ENCODE measurements around the gene EPHA8.

Gene EPHA8

GRCh38 chr1:22540337-22540736 lies 23.0 kb upstream of the EPHA8 start:
- TF ChIP-seq EZH2 (optimal IDR thresholded peaks at IDR 0.05; ENCODE audit: low read depth, low read length) (no peak), EZH2phosphoT487 (IDR thresholded peaks at IDR 0.05; ENCODE audit: low read length) (no peak)
- TF ChIP-seq, protein P1, sequence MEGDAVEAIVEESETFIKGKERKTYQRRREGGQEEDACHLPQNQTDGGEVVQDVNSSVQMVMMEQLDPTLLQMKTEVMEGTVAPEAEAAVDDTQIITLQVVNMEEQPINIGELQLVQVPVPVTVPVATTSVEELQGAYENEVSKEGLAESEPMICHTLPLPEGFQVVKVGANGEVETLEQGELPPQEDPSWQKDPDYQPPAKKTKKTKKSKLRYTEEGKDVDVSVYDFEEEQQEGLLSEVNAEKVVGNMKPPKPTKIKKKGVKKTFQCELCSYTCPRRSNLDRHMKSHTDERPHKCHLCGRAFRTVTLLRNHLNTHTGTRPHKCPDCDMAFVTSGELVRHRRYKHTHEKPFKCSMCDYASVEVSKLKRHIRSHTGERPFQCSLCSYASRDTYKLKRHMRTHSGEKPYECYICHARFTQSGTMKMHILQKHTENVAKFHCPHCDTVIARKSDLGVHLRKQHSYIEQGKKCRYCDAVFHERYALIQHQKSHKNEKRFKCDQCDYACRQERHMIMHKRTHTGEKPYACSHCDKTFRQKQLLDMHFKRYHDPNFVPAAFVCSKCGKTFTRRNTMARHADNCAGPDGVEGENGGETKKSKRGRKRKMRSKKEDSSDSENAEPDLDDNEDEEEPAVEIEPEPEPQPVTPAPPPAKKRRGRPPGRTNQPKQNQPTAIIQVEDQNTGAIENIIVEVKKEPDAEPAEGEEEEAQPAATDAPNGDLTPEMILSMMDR (IDR thresholded peaks at IDR 0.05; ENCODE audit: low read length) = no peak
- no peak overlapping the region for H3K4me2 ChIP-seq (ENCODE audit: low read depth, low read length)
- no peaks in the 10 kb centered on the region for H3K4me1 ChIP-seq (ENCODE audit: low read length)
- DNase-seq = no peak
- no peaks in the 10 kb centered on the region for H3K9me3 ChIP-seq (replicated peaks; ENCODE audit: insufficient read depth, low read length)
- no peaks in the 10 kb centered on the region for H3K36me3 ChIP-seq (replicated peaks; ENCODE audit: insufficient read depth, low read length)
- H4K20me1 ChIP-seq (ENCODE audit: insufficient read depth, low read length) = no peaks in the 10 kb centered on the region
- no peaks in the 10 kb centered on the region for H3F3A ChIP-seq (ENCODE audit: insufficient read depth, low read length)
- no peak overlapping the region for H3K4me3 ChIP-seq (ENCODE audit: low read length)
- no peaks in the 10 kb centered on the region for H3K79me2 ChIP-seq (ENCODE audit: low read length)
- H3K27me3 ChIP-seq (replicated peaks; ENCODE audit: insufficient read depth, low read length) = peaks cover 8% of the 10 kb centered on the region
- H3K9me2 ChIP-seq (replicated peaks; ENCODE audit: insufficient read depth, low read length) = no peaks in the 10 kb centered on the region
- no peak overlapping the region for H3K27ac ChIP-seq (ENCODE audit: low read length)
- H2AFZ ChIP-seq (ENCODE audit: low read length) = no peak overlapping the region
- no peak overlapping the region for H3K9ac ChIP-seq (ENCODE audit: low read length)

DNA sequence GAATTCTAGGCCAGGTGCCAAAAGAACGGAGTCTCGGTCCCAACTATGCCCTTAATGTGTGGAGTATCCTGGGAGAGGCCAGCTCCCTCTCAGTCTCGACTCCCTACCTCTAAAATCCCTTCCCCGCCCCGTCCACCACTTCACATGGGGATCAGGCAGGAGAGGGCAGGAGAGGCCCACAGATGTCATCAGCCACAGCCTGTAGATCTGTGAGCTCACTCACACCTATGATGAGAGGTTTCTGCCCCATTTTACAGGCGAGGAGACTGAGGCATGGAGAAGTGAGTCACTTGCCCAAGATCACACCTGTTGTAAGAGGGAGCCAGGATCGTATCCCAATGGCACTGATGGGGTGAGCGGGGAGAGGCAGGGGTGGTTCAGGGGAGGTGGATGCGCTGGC lies 20.4 kb upstream of the EPHA8 start:
- H3K4me3 ChIP-seq (ENCODE audit: low read length) = no peak overlapping the region
- no peaks in the 10 kb centered on the region for H3K9me3 ChIP-seq (replicated peaks; ENCODE audit: insufficient read depth, low read length)
- H3K36me3 ChIP-seq (replicated peaks; ENCODE audit: insufficient read depth, low read length) = no peaks in the 10 kb centered on the region
- no peaks in the 10 kb centered on the region for H4K20me1 ChIP-seq (ENCODE audit: insufficient read depth, low read length)
- H3K9ac ChIP-seq (ENCODE audit: low read length) = no peak overlapping the region
- no peaks in the 10 kb centered on the region for H3K4me1 ChIP-seq (ENCODE audit: low read length)
- no peak for DNase-seq
- H2AFZ ChIP-seq (ENCODE audit: low read length) = no peak overlapping the region
- H3K4me2 ChIP-seq (ENCODE audit: low read depth, low read length) = no peak overlapping the region
- no peak overlapping the region for H3K27ac ChIP-seq (ENCODE audit: low read length)
- no peaks in the 10 kb centered on the region for H3F3A ChIP-seq (ENCODE audit: insufficient read depth, low read length)
- peaks cover 33% of the 10 kb centered on the region for H3K27me3 ChIP-seq (replicated peaks; ENCODE audit: insufficient read depth, low read length)
- no peaks in the 10 kb centered on the region for H3K79me2 ChIP-seq (ENCODE audit: low read length)
- no peaks in the 10 kb centered on the region for H3K9me2 ChIP-seq (replicated peaks; ENCODE audit: insufficient read depth, low read length)
- no peak for TF ChIP-seq EZH2phosphoT487 (IDR thresholded peaks at IDR 0.05; ENCODE audit: low read length)

DNA sequence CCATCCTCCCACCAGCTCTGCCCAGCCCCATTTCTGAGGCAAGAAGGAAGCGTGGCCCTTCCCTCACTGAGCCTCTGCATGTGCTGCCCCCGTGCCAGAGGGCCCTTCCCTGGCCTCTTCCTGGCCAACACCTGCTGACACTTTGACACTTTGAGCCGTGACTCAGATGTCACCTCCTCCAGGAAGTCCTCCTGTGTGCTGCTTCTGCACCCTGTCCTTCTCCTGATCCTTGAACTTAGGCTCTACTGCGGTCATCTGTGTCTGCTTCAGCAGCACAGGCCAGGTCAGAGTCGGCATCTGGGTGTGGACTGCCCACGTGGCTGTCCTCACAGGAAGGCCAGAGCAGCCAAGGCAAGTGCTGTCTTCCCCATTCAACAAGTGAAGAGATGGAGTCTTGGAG lies 19.6 kb upstream of the EPHA8 start:
- no peaks in the 10 kb centered on the region for H4K20me1 ChIP-seq (ENCODE audit: insufficient read depth, low read length)
- H2AFZ ChIP-seq (ENCODE audit: low read length) = no peak overlapping the region
- DNase-seq = no peak
- no peaks in the 10 kb centered on the region for H3K9me2 ChIP-seq (replicated peaks; ENCODE audit: insufficient read depth, low read length)
- TF ChIP-seq, protein P1 (IDR thresholded peaks at IDR 0.05; ENCODE audit: low read length) = no peak
- TF ChIP-seq EZH2 (optimal IDR thresholded peaks at IDR 0.05; ENCODE audit: low read depth, low read length) (no peak), EZH2phosphoT487 (IDR thresholded peaks at IDR 0.05; ENCODE audit: low read length) (no peak)
- H3K36me3 ChIP-seq (replicated peaks; ENCODE audit: insufficient read depth, low read length) = no peaks in the 10 kb centered on the region
- no peak overlapping the region for H3K9ac ChIP-seq (ENCODE audit: low read length)
- H3K79me2 ChIP-seq (ENCODE audit: low read length) = no peaks in the 10 kb centered on the region
- H3K27ac ChIP-seq (ENCODE audit: low read length) = no peak overlapping the region
- H3K9me3 ChIP-seq (replicated peaks; ENCODE audit: insufficient read depth, low read length) = no peaks in the 10 kb centered on the region
- H3K4me2 ChIP-seq (ENCODE audit: low read depth, low read length) = no peak overlapping the region
- H3K4me3 ChIP-seq (ENCODE audit: low read length) = no peak overlapping the region
- peaks cover 41% of the 10 kb centered on the region for H3K27me3 ChIP-seq (replicated peaks; ENCODE audit: insufficient read depth, low read length)
- H3F3A ChIP-seq (ENCODE audit: insufficient read depth, low read length) = no peaks in the 10 kb centered on the region
- no peaks in the 10 kb centered on the region for H3K4me1 ChIP-seq (ENCODE audit: low read length)

GRCh38 chr1:22544606-22545005 lies 18.7 kb upstream of the EPHA8 start:
- no peak for TF ChIP-seq EZH2 (optimal IDR thresholded peaks at IDR 0.05; ENCODE audit: low read depth, low read length)
- TF ChIP-seq, protein P1 (IDR thresholded peaks at IDR 0.05; ENCODE audit: low read length) = no peak
- no peak for TF ChIP-seq EZH2phosphoT487 (IDR thresholded peaks at IDR 0.05; ENCODE audit: low read length)
- H3F3A ChIP-seq (ENCODE audit: insufficient read depth, low read length) = no peaks in the 10 kb centered on the region

More at GRCh38 chr1:22544606-22545005, 18.7 kb upstream of the EPHA8 start:
- no peak overlapping the region for H3K4me2 ChIP-seq (ENCODE audit: low read depth, low read length)
- no peak for DNase-seq
- H3K9ac ChIP-seq (ENCODE audit: low read length) = no peak overlapping the region
- no peaks in the 10 kb centered on the region for H3K36me3 ChIP-seq (replicated peaks; ENCODE audit: insufficient read depth, low read length)
- H3K9me3 ChIP-seq (replicated peaks; ENCODE audit: insufficient read depth, low read length) = no peaks in the 10 kb centered on the region
- H3K27ac ChIP-seq (ENCODE audit: low read length) = no peak overlapping the region
- H3K4me1 ChIP-seq (ENCODE audit: low read length) = no peaks in the 10 kb centered on the region
- no peak overlapping the region for H2AFZ ChIP-seq (ENCODE audit: low read length)
- no peaks in the 10 kb centered on the region for H3K9me2 ChIP-seq (replicated peaks; ENCODE audit: insufficient read depth, low read length)
- H4K20me1 ChIP-seq (ENCODE audit: insufficient read depth, low read length) = no peaks in the 10 kb centered on the region
- no peak overlapping the region for H3K4me3 ChIP-seq (ENCODE audit: low read length)
- H3K27me3 ChIP-seq (replicated peaks; ENCODE audit: insufficient read depth, low read length) = peaks cover 49% of the 10 kb centered on the region
- H3K79me2 ChIP-seq (ENCODE audit: low read length) = no peaks in the 10 kb centered on the region

Measured in MM.1S (cell line).